Retina (tissue), 1 donor: ENCODE data around the gene CCDC51.
"Not testable (repeated sequence)": the region's sequence is repeated elsewhere in the genome, so short reads cannot be mapped to it uniquely, and the experiment has no call there.

Experiments used
- DNase-seq: peaks from one replicate; pipeline ENCODE4 v3.0.0-alpha.2; 2016

Gene CCDC51

DNA sequence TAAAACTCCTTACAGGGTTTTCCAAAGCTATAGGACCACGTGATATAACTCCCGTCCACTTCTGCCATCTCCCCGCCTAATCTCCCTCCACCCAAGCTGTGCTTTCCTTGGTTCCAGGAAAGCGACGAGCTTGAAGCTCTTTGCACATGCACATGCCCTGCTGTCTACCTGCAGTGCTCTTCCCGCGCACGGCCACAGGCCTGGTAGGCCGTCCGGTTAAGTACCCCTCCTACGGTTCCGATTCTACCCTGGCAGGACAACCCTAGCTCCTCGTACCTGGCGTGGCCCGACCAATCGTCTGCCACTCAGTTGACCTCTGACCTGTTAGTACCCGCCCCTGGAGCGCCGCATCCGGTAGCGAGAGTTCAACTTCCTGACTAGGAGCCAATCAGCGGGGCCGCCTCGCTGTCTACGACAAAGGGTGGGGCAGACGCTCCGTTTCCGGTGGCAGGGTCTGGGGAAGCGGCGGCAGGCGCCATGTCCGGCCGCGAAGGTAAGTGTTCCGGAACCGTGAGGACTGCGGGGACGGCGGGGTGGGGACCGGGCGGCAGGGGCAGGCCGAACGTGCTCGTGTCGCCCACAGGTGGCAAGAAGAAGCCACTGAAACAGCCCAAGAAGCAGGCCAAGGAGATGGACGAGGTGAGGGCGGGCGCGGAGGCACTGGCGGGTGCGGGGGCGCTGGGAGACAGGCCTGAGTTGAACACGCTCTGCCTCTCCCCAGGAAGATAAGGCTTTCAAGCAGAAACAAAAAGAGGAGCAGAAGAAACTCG is at the start of gene CCDC51, which contains the start of gene TMA7:
TSS of gene CCDC51 (minus strand) at position 300 of the 770 bp plus-strand sequence. CDS start 4,991 bp downstream, outside the sequence.
TSS of gene TMA7 (plus strand) at position 438 of the 770 bp plus-strand sequence. CDS start at position 478, 40 bp downstream.
- DNase-seq: peak; percentile 96

- no peak for DNase-seq
Observed at GRCh38 chr3:48486952-48487351, 47.0 kb upstream of the CCDC51 start.

DNA sequence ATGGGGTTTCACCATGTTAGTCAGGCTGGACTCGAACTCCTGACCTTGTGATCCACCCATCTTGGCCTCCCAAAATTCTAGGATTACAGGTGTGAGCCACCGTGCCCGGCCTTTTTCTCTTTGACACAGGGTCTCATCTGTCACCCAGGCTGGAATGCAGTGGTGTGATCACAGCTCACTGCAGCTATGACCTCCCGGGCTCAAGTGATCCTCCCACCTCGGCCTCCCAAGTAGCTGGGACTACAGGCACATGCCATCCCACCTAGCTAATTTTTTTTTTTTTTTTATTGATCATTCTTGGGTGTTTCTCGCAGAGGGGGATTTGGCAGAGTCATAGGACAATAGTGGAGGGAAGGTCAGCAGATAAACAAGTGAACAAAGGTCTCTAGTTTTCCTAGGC is 42.9 kb upstream of the CCDC51 start:
- not testable (repeated sequence) for DNase-seq

GRCh38 chr3:48480891-48481290 is 41.0 kb upstream of the CCDC51 start:
- not testable (repeated sequence) for DNase-seq

GRCh38 chr3:48478626-48479555 is 39.0 kb upstream of the CCDC51 start:
- DNase-seq: no peak

DNA sequence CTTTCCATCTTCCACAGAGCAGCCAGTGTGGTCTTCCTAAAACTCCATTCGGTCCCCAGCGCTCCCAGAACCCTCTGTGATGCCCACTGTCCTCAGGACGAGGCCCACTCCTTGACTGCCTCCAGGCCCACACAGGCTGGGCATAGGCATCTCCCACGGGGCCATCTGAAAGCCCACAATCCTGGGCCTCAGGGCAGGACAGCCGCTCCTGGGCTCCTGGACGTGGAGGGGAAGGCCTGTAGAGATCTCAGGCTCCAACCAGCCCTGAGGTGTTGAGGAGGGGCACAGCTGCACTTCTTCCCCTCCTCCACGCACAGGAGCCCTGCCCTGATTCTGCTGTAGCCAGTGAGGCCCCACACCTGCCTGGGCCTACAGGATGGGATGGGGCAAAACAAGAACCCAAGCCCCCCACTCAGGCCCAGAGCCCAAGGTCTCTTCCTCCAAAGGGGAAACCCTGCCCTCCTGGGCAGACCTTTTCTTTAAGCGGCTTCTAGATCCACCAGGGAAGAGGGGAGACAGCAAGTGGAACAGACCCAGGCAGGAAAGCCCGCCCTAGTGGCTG is 38.1 kb upstream of the CCDC51 start:
- no peak for DNase-seq

DNA sequence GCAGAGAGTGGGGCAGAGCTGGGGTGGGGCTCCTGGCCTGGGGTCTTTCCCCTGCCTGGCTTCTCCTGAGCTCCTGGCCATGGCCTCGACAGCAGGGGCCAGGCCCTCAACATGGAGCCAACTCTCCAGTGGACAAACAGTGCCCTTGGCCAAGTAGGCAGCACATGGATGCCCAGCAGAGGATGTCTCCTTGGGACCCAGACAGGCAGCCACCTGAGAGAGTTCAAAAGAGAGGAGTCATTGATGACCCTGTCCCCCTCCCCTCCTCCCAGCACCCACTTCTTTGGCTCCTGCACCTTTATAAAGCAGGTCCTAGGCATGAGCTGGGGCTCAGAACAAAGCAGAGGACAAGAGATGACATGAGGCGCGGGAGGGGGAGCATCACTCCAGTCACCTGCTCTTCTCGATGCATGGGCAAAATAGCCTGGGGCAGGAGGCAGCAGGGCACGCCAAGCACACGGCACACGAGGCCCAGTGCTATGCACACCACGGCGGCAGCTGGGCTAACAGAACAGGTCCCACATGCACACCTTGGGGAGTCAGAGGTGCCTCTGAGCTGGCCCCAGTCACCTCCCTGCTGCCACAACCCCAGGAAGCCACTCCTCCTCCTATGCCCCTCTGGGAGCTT is 36.6 kb upstream of the CCDC51 start:
- no peak for DNase-seq

DNA sequence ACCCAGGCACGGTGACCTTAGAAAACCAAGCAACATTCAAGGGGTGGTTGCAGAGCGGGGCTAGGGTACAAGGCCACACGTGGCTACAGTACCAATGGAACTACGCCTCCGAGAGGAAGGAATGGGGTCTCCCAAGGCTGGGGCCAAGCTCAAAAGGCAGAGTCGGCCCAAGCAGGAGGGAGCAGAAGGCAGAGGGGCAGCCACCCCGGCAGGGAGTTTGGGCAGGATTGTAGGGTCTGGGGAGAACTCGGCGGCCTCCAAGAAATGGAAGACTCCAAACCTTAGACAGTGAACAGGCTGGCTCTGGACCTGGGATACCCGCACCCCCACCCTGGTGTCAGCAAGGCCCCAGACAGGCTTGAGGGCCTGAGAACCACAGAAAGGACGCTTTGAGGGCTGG is 35.3 kb upstream of the CCDC51 start:
- no peak for DNase-seq

DNA sequence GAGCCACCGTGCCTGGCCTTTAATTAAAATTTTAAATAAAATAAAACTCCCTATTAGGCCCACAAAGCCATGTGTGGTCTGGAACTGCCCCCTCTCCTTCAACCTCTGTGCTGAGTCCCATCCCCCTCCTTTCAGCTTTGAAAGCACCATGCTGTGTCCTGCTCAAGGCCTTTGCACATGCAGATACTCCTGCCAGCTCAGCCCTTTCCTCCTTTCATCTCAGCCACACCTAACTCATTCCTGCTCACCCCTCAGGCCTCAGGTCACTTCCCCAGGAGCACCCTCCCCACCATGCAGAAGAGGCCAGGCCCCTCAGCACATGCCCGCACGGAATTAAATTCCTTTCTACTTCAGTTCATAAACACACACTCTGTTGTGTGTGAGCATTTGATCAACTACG is 34.7 kb upstream of the CCDC51 start:
- no peak for DNase-seq

GRCh38 chr3:48474031-48474430 is 34.1 kb upstream of the CCDC51 start:
- not testable (repeated sequence) for DNase-seq

DNA sequence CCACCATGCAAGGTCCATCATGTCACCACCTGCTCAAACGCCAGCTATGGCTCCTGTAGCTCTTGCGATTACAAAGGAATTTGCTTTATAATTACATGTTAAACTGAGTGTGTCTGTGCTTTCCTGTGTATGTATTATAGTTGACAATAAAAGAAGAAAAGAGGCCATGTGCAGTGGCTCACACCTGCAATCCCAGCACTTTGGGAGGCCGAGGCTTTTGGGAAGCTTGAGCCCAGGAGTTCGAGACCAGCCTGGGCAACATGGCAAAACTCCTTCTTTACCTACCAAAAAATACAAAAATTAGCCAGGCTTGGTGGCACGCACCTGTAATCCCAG is 33.7 kb upstream of the CCDC51 start:
- no peak for DNase-seq

DNA sequence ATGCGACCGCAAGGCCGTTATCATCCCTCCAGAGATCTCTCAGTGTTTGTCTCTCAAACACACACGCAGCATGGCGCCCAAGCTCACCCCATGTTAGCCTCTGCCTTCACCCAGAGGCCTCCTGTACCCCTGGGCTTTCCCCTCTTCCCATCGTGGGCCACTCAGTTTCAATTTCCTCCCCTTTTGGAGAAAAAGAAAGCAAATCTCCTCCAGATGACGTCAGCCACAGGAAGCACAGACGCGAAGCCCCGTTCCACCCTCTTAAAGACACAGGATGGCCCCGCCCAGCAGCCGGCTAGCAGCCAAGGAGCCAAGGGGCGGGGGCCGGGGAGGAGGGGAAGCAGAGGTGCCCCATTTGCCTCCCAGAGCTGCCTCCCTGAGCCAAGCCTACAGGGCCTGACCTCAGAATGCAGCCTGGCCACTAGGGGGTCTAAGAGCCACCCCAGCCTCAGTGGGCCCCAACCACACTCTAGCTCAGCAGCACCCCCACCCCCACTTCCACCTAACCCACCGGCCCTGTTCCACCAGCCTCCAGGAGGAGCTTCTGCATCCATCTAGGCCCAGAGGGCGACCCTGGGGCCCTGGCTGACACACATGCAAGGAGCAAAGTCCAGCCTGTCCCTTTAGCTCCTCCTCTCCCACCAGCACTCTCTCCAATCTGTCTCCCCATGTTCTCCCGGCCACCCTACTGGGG is 33.2 kb upstream of the CCDC51 start:
- peak; percentile 91 for DNase-seq

- DNase-seq: no peak
Observed at GRCh38 chr3:48472673-48472922, 32.7 kb upstream of the CCDC51 start.

- no peak for DNase-seq
Observed at GRCh38 chr3:48470286-48470685, 30.4 kb upstream of the CCDC51 start.

- DNase-seq: no peak
Observed at GRCh38 chr3:48469046-48469915, 29.4 kb upstream of the CCDC51 start.

DNA sequence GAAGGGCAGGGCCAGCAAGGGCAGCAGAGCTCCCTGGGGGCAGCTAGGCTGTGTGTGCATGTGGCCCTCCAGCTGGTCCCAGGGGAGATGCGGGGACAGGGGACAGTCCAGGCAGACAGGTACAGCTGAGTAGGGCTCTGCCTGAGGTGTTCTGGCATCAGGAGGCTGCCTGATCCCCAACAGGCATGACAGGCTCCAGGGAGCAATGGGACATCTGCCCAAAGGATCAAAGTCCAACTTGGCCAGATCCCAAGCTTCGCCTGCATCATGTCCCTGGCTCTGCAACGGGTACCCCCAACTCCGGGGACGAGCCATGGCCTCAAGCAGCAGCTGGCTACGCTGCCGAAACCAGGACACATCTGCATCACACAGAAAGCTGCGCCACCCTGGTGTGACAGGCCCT is 28.4 kb upstream of the CCDC51 start:
- DNase-seq: no peak

GRCh38 chr3:48467473-48468267 is 27.8 kb upstream of the CCDC51 start:
- no peak for DNase-seq

GRCh38 chr3:48467110-48467454 is 27.2 kb upstream of the CCDC51 start:
- DNase-seq: no peak

GRCh38 chr3:48466386-48467109 is 26.6 kb upstream of the CCDC51 start:
- peak; percentile 22 for DNase-seq
